Transverse colon (tissue), 4 donors: Measurements from ENCODE around the gene SNED1. TPM values are rescaled to one million over a fixed set of nuclear protein-coding genes. Genes with fewer than 3 reads are reported as not detected.

Experiments used
- DNase-seq: peaks from one replicate; pipeline ENCODE4 v3.0.0-alpha.2; 2019
- H3K27ac ChIP-seq, 4 donors: fragments of 200-600 bp; sonication (generic); 2 replicates each; pipeline ENCODE4 v1.5.1; 2016 to 2018; ENCODE audit warnings: inconsistent platforms in 4 of 4
- H3K27me3 ChIP-seq: fragments of 200-600 bp; sonication (generic); 2 replicates; pipeline ENCODE4 v1.5.1; 2017; ENCODE audit warnings: inconsistent platforms
- H3K36me3 ChIP-seq, 4 donors: fragments of 200-600 bp; sonication (generic); 2 replicates each; pipeline ENCODE4 v1.5.1; 2017 to 2019; ENCODE audit warnings: inconsistent platforms in 4 of 4
- H3K4me1 ChIP-seq, 4 donors: fragments of 200-600 bp; sonication (generic); 2 replicates each; pipeline ENCODE4 v1.5.1; 2017 to 2020; ENCODE audit warnings: inconsistent platforms in 4 of 4
- H3K4me3 ChIP-seq, 4 donors: fragments of 200-600 bp; sonication (generic); 1 replicate in 1 of 4; 2 replicates in 3 of 4; pipeline versions ENCODE4 v1.5.1 to v1.6.1; 2017 to 2019; ENCODE audit warnings: inconsistent platforms in 4 of 4
- H3K9me3 ChIP-seq, 2 donors: fragments of 200-600 bp; sonication (generic); 2 replicates each; pipeline ENCODE4 v1.5.1; 2017 to 2019; ENCODE audit warnings: inconsistent platforms in 2 of 2
- EP300 ChIP-seq: sonication (generic); formaldehyde crosslinking; IDR thresholded peaks from one replicate; pipeline ENCODE4 v1.6.1; 2017; ENCODE audit warnings: antibody characterized with exemption, low read depth
- POLR2A ChIP-seq: fragments of 450-650 bp; IDR thresholded peaks from one replicate; pipeline ENCODE4 v1.6.1; 2016; ENCODE audit warnings: antibody characterized with exemption, mild to moderate bottlenecking, moderate library complexity
- POLR2AphosphoS5 ChIP-seq, 3 donors: sonication (generic); formaldehyde crosslinking; IDR thresholded peaks; one replicate each; pipeline ENCODE4 v1.6.1; 2016; ENCODE audit warnings: antibody characterized with exemption in 3 of 3
- WGBS, 2 donors: methylation state at CpG; one replicate each; pipeline ENCODE4 v1.1.5; 2018; ENCODE audit warnings: low coverage in 1 of 2; 5-methylcytosine and 5-hydroxymethylcytosine counted together
- in situ Hi-C, 4 donors: fragments of 200-750 bp; cut with MboI; loops; one replicate each; pipeline versions ENCODE4 v1.15.0 to v1.15.1; 2017; ENCODE audit warnings: low sequenced_read_pairs in 3 of 4, low pct_ligation_motif_present in 1 of 4, low pct_unique_long_range_greater_than_20kb in 1 of 4
- intact Hi-C: fragments of 100-400 bp; cut with DNase I; formaldehyde crosslinking; loops from one replicate; pipeline ENCODE4 v1.15.1; 2023; ENCODE audit warnings: low total_unique reads
- total RNA-seq, 4 donors: library from RNA; depleted of rRNA; stranded (reverse); fragments of >200 nt; gene quantifications; one replicate each; pipeline ENCODE4 v1.1.0, GENCODE V29; 2016
- TF ChIP-seq, protein P1 (sequence below), 5 experiments: fragments of 200-600 bp in 3 of 5; fragments of 450-650 bp in 2 of 5; sonication (generic) in 3 of 5; IDR thresholded peaks; 1 replicate in 2 of 5; 2 replicates in 3 of 5; pipeline ENCODE4 v1.5.1; 2016 to 2017; ENCODE audit warnings: antibody characterized with exemption in 5 of 5, inconsistent platforms in 3 of 5, mild to moderate bottlenecking in 2 of 5, moderate library complexity in 1 of 5

Gene SNED1
- total RNA-seq, 4 donors from 2014 or later = 8.2 to 65.5 (median 30.0) TPM

DNA sequence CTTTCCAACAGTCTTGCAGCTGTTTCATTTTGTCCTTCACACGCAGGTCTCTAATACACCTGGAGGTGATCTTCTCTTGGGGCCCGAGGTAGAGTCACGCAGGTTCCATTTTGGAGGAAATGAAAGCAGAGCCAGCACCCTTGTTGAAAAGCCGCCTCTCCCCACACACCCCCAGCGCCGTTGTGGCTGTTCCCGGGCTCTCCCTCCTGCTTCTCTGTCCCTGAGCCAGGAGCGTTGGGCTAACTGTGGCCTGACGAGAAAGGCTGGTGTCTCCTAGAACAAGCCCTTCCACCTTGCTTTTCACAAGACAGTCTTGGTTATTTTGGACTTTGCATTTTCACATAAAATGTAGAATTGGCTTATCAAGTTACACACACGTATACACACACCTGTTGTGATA, 16.3 kb downstream of the SNED1 start:
- TF ChIP-seq, protein P1, sequence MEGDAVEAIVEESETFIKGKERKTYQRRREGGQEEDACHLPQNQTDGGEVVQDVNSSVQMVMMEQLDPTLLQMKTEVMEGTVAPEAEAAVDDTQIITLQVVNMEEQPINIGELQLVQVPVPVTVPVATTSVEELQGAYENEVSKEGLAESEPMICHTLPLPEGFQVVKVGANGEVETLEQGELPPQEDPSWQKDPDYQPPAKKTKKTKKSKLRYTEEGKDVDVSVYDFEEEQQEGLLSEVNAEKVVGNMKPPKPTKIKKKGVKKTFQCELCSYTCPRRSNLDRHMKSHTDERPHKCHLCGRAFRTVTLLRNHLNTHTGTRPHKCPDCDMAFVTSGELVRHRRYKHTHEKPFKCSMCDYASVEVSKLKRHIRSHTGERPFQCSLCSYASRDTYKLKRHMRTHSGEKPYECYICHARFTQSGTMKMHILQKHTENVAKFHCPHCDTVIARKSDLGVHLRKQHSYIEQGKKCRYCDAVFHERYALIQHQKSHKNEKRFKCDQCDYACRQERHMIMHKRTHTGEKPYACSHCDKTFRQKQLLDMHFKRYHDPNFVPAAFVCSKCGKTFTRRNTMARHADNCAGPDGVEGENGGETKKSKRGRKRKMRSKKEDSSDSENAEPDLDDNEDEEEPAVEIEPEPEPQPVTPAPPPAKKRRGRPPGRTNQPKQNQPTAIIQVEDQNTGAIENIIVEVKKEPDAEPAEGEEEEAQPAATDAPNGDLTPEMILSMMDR (IDR thresholded peaks at IDR 0.05) = no peak
- TF ChIP-seq EP300 (no peak), POLR2AphosphoS5 (IDR thresholded peaks at IDR 0.05) (no peak), POLR2A (no peak)
- DNase-seq = no peak
- no peaks in the 10 kb centered on the region for H3K27me3 ChIP-seq
- intact Hi-C loops = no loop called here
- peaks cover 0 to 12% (median 10%) of the 10 kb centered on the region in 4 donors for H3K4me1 ChIP-seq
- 82 to 86% methylated on average over 7 to 10 of the region's 10 CpGs for WGBS, 2 donors
- no peaks in the 10 kb centered on the region for H3K9me3 ChIP-seq
- no peak overlapping the region for H3K27ac ChIP-seq
- in situ Hi-C loops = no loop called here
- no peaks in the 10 kb centered on the region for H3K36me3 ChIP-seq
- H3K4me3 ChIP-seq = no peak overlapping the region

DNA sequence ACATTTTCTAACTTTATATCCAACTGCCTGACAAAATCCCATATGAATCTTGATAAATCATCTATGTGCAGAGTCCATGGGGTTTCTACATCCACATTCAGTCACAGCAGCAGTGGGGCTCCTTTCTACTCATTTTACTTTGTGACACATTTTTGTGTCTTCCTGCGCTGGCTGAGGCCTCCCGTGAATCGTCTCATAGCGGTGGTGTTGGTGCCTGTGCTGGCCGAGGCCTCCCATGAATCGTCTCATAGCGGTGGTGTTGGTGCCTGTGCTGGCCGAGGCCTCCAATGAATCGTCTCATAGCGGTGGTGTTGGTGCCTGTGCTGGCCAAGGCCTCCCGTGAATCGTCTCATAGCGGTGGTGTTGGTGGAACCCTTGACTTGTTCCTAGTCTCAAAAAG, 17.0 kb downstream of the SNED1 start:
- 93% methylated on average over 13 of the region's 13 CpGs; no CpG with 5 or more reads in 1 of the 2 donors for WGBS, 2 donors
- DNase-seq = no peak

DNA sequence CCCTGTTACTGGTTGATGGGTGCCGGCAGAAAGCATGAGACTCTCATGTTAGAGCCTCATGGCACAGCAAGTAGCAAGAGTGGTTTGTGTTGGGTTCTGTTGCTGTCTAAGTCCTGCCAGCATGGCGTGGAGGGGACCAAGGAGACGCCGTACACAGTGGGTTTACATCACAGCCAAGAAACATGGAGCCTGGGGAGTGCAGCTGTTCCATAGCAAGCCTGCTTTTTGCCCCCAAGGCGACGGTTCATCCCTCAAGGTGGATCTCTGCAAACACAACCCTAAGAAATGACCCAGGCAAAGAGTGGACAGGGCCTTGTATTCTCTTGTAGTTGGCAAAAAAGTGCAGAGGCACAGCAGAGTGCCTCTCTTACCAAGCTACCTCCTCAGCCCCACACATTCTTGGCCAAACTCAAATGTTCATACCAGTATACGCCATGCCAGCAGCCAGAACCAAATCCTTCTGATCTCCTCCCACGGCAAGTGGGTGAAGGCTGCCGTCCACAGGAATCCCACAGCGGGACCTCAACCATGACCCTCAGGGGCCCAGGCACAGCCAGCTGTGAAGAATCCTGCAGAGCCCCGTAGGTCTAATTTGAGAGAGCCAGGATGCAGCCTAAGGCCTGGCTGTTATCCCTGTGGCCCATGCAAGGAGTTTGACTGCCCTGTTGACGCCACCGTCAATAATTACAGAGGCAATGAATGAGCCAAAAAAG, 19.0 kb downstream of the SNED1 start:
- no peaks in the 10 kb centered on the region for H3K36me3 ChIP-seq
- 94 to 100% methylated on average over 1 to 13 of the region's 13 CpGs for WGBS, 2 donors
- peaks cover 0 to 3% of the 10 kb centered on the region in 2 donors for H3K9me3 ChIP-seq
- no peak for DNase-seq
- in situ Hi-C loops = no loop called here
- no peak overlapping the region for H3K4me3 ChIP-seq
- no peak for TF ChIP-seq EP300
- TF ChIP-seq POLR2A = no peak
- TF ChIP-seq, protein P1 (IDR thresholded peaks at IDR 0.05) = no peak
- no peak for TF ChIP-seq POLR2AphosphoS5 (IDR thresholded peaks at IDR 0.05)
- intact Hi-C loops = no loop called here
- H3K4me1 ChIP-seq = no peaks in the 10 kb centered on the region
- no peaks in the 10 kb centered on the region for H3K27me3 ChIP-seq
- no peak overlapping the region for H3K27ac ChIP-seq

More for the DNA sequence above, 17.0 kb downstream of the SNED1 start:
- Histone ChIP-seq H3K9me3 (no peaks in the 10 kb centered on the region), H3K4me1 (peaks cover 0 to 5% (median 3%) of the 10 kb centered on the region in 4 donors), H3K27me3 (no peaks in the 10 kb centered on the region), H3K4me3 (no peak overlapping the region), H3K36me3 (no peaks in the 10 kb centered on the region), H3K27ac (no peak overlapping the region)
- TF ChIP-seq POLR2AphosphoS5 (IDR thresholded peaks at IDR 0.05) (no peak), EP300 (no peak), POLR2A (no peak)
- TF ChIP-seq, protein P1 (IDR thresholded peaks at IDR 0.05) = no peak
- intact Hi-C loops (no loop called here), in situ Hi-C loops (no loop called here)

DNA sequence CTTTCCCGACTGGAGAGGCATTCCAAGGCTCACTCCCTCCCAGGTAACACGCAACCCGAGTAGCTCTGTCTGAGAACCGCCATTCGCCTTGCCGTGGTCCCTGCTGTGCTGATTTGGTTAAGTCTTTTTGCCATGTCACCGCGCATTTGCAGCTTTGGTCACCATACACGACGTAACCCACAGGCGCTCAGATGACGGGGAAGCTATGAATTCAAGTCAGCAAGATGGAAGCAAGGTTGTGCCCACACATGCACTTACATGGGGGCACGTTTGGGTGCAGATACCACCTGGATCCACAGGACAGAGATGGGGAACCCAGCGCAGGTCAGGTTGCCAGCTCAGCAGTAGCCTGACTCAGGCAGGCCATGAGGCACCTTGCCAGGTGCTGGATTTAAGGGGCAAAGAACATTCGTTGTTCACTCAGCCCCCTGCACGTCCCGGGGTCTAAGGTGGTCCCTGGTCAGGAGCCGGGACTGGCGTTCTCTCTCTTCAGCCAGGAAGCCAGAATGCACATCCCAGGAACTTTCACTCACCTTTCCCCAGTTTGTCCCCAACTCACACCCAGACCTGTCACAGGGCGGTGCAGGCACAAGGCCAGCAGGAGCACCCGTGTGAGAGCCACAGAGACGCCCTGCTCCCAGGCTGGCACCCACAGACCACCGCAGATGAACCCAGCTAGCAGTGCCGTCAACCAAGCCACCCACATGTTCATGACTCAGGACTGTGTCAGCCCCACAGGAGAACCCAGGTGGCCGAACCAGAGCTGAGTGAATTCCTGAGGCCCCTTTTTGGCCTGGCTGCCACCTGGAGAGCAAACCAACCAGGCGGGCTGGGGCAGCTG, 19.9 kb downstream of the SNED1 start:
- Histone ChIP-seq H3K27me3 (no peaks in the 10 kb centered on the region), H3K4me3 (no peak overlapping the region), H3K36me3 (no peaks in the 10 kb centered on the region), H3K4me1 (no peaks in the 10 kb centered on the region), H3K27ac (no peak overlapping the region), H3K9me3 (peaks cover 0 to 6% of the 10 kb centered on the region in 2 donors)
- intact Hi-C loops (no loop called here), in situ Hi-C loops (no loop called here)
- no peak for DNase-seq
- TF ChIP-seq, protein P1 (IDR thresholded peaks at IDR 0.05) = no peak
- TF ChIP-seq POLR2A (no peak), EP300 (no peak), POLR2AphosphoS5 (IDR thresholded peaks at IDR 0.05) (no peak)
- WGBS, 2 donors = 91 to 100% methylated on average over 1 to 26 of the region's 26 CpGs
